Stomach (tissue), 4 donors: Measurements from ENCODE around the gene KRT86.

Source experiments
- POLR2AphosphoS5 ChIP-seq, 3 donors: sonication (generic); formaldehyde crosslinking; IDR thresholded peaks; one replicate each; pipeline ENCODE4 v1.6.1; 2016; ENCODE audit warnings: antibody characterized with exemption in 3 of 3
- TF ChIP-seq, protein P1 (sequence below), 7 experiments: fragments of 450-650 bp in 4 of 7; fragments of 200-600 bp in 3 of 7; sonication (generic) in 3 of 7; IDR thresholded peaks; one replicate each; pipeline ENCODE4 v1.5.1; 2016 to 2019; ENCODE audit warnings: antibody characterized with exemption in 7 of 7, control low read depth in 2 of 7, mild to moderate bottlenecking in 1 of 7

DNA sequence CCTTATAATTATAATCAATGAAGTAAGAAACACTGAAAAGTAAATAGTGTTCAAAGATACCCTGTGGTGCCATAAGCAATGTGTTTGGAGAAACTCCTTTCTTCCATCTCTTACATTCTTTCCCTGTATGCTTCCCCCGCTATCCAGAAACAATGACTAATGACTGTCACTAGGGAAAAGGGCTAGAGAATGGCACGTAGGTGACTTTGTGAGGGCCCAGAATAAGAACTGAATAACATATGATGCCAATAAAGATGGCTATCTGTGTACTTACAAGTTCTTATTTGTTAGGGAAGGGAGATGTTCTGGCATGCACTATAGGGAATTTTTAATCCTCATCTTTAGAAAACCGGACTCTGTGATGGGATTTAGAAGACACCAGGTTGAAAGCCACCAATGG lies 46.1 kb upstream of the KRT86 start:
- TF ChIP-seq, protein P1, sequence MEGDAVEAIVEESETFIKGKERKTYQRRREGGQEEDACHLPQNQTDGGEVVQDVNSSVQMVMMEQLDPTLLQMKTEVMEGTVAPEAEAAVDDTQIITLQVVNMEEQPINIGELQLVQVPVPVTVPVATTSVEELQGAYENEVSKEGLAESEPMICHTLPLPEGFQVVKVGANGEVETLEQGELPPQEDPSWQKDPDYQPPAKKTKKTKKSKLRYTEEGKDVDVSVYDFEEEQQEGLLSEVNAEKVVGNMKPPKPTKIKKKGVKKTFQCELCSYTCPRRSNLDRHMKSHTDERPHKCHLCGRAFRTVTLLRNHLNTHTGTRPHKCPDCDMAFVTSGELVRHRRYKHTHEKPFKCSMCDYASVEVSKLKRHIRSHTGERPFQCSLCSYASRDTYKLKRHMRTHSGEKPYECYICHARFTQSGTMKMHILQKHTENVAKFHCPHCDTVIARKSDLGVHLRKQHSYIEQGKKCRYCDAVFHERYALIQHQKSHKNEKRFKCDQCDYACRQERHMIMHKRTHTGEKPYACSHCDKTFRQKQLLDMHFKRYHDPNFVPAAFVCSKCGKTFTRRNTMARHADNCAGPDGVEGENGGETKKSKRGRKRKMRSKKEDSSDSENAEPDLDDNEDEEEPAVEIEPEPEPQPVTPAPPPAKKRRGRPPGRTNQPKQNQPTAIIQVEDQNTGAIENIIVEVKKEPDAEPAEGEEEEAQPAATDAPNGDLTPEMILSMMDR (IDR thresholded peaks at IDR 0.05): no peak
- no peak for TF ChIP-seq POLR2AphosphoS5 (IDR thresholded peaks at IDR 0.05)
